ENCODE data around the gene PPIB. TPM values are rescaled to one million over a fixed set of nuclear protein-coding genes. Genes with fewer than 3 reads are reported as not detected.
A peak's percentile ranks its signal among the peaks of the same experiment; 100 is the strongest.

The PPIB gene
- total and polyA plus RNA-seq, 2 experiments from 2014 or later, result 398 to 870 TPM

DNA sequence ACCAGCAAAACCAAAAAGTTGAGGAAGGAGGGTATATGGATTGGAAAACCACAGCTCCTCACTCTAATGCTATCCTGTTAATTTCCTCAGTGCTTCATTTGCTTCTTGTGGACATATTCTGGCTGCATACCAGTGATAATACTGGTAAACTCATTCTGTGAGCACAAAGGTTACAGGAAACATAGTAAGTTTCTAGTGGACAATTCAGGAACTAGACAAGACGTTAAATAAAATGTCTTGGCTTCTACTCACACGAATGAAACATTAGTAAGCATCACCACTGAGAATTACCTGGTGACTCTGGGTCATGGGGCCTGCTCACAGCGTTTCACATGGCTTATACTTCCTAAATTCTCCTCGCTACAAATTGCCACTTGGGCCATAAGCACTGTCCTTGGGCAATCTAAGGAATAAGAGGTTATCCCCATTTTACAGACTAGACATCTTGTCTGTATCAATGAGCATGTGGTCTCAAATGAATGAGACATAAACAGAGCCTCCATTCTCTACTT lies 20.1 kb upstream of the PPIB start:
- no peak for DNase-seq (ENCODE audit: low spot score)
- no peak overlapping the region for H3K4me2 ChIP-seq
- H2AFZ ChIP-seq, result no peak overlapping the region
- H3K4me1 Mint-ChIP-seq, result no peaks in the 10 kb centered on the region
- peaks cover 7% of the 10 kb centered on the region; the same call in 2 of the 3 replicates for H3K36me3 Mint-ChIP-seq (ENCODE audit: low read depth)
- H3K27ac ChIP-seq (ENCODE audit: low read depth), result 0 out of 2 replicates have a peak overlapping the region, but pooled peaks have one; percentile 21
- no peaks in the 10 kb centered on the region for H3K27me3 Mint-ChIP-seq (ENCODE audit: insufficient read depth, low read depth, poor library complexity)
- no peak for ATAC-seq
- TF ChIP-seq POLR2AphosphoS5 (IDR thresholded peaks at IDR 0.05; ENCODE audit: low read depth) (no peak), EZH2phosphoT487 (IDR thresholded peaks at IDR 0.05; ENCODE audit: unreplicated experiment) (no peak), NANOG (IDR thresholded peaks at IDR 0.05; ENCODE audit: borderline replicate concordance) (no peak), STAT1 (IDR thresholded peaks at IDR 0.05; ENCODE audit: unreplicated experiment) (no peak), JUNB (IDR thresholded peaks at IDR 0.05; ENCODE audit: unreplicated experiment) (no peak), ZNF114 (CRISPR knock-in tag; IDR thresholded peaks at IDR 0.05) (no peak), EZH2 (IDR thresholded peaks at IDR 0.05; ENCODE audit: low read depth, unreplicated experiment) (no peak), ZNF331 (CRISPR knock-in tag; IDR thresholded peaks at IDR 0.05; ENCODE audit: low read depth) (no peak), CREB1 (CRISPR knock-in tag; IDR thresholded peaks at IDR 0.05; ENCODE audit: low read depth) (no peak)
- TF ChIP-seq, protein P1, sequence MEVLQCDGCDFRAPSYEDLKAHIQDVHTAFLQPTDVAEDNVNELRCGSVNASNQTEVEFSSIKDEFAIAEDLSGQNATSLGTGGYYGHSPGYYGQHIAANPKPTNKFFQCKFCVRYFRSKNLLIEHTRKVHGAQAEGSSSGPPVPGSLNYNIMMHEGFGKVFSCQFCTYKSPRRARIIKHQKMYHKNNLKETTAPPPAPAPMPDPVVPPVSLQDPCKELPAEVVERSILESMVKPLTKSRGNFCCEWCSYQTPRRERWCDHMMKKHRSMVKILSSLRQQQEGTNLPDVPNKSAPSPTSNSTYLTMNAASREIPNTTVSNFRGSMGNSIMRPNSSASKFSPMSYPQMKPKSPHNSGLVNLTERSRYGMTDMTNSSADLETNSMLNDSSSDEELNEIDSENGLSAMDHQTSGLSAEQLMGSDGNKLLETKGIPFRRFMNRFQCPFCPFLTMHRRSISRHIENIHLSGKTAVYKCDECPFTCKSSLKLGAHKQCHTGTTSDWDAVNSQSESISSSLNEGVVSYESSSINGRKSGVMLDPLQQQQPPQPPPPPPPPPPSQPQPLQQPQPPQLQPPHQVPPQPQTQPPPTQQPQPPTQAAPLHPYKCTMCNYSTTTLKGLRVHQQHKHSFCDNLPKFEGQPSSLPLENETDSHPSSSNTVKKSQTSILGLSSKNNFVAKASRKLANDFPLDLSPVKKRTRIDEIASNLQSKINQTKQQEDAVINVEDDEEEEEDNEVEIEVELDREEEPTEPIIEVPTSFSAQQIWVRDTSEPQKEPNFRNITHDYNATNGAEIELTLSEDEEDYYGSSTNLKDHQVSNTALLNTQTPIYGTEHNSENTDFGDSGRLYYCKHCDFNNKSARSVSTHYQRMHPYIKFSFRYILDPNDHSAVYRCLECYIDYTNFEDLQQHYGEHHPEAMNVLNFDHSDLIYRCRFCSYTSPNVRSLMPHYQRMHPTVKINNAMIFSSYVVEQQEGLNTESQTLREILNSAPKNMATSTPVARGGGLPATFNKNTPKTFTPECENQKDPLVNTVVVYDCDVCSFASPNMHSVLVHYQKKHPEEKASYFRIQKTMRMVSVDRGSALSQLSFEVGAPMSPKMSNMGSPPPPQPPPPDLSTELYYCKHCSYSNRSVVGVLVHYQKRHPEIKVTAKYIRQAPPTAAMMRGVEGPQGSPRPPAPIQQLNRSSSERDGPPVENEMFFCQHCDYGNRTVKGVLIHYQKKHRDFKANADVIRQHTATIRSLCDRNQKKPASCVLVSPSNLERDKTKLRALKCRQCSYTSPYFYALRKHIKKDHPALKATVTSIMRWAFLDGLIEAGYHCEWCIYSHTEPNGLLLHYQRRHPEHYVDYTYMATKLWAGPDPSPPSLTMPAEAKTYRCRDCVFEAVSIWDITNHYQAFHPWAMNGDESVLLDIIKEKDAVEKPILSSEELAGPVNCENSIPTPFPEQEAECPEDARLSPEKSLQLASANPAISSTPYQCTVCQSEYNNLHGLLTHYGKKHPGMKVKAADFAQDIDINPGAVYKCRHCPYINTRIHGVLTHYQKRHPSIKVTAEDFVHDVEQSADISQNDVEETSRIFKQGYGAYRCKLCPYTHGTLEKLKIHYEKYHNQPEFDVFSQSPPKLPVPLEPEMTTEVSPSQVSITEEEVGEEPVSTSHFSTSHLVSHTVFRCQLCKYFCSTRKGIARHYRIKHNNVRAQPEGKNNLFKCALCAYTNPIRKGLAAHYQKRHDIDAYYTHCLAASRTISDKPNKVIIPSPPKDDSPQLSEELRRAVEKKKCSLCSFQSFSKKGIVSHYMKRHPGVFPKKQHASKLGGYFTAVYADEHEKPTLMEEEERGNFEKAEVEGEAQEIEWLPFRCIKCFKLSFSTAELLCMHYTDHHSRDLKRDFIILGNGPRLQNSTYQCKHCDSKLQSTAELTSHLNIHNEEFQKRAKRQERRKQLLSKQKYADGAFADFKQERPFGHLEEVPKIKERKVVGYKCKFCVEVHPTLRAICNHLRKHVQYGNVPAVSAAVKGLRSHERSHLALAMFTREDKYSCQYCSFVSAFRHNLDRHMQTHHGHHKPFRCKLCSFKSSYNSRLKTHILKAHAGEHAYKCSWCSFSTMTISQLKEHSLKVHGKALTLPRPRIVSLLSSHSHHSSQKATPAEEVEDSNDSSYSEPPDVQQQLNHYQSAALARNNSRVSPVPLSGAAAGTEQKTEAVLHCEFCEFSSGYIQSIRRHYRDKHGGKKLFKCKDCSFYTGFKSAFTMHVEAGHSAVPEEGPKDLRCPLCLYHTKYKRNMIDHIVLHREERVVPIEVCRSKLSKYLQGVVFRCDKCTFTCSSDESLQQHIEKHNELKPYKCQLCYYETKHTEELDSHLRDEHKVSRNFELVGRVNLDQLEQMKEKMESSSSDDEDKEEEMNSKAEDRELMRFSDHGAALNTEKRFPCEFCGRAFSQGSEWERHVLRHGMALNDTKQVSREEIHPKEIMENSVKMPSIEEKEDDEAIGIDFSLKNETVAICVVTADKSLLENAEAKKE (CRISPR knock-in tag; IDR thresholded peaks at IDR 0.05), result no peak
- TF ChIP-seq, protein P2, sequence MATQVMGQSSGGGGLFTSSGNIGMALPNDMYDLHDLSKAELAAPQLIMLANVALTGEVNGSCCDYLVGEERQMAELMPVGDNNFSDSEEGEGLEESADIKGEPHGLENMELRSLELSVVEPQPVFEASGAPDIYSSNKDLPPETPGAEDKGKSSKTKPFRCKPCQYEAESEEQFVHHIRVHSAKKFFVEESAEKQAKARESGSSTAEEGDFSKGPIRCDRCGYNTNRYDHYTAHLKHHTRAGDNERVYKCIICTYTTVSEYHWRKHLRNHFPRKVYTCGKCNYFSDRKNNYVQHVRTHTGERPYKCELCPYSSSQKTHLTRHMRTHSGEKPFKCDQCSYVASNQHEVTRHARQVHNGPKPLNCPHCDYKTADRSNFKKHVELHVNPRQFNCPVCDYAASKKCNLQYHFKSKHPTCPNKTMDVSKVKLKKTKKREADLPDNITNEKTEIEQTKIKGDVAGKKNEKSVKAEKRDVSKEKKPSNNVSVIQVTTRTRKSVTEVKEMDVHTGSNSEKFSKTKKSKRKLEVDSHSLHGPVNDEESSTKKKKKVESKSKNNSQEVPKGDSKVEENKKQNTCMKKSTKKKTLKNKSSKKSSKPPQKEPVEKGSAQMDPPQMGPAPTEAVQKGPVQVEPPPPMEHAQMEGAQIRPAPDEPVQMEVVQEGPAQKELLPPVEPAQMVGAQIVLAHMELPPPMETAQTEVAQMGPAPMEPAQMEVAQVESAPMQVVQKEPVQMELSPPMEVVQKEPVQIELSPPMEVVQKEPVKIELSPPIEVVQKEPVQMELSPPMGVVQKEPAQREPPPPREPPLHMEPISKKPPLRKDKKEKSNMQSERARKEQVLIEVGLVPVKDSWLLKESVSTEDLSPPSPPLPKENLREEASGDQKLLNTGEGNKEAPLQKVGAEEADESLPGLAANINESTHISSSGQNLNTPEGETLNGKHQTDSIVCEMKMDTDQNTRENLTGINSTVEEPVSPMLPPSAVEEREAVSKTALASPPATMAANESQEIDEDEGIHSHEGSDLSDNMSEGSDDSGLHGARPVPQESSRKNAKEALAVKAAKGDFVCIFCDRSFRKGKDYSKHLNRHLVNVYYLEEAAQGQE (IDR thresholded peaks at IDR 0.05; ENCODE audit: unreplicated experiment), result no peak
- TF ChIP-seq, protein P3, sequence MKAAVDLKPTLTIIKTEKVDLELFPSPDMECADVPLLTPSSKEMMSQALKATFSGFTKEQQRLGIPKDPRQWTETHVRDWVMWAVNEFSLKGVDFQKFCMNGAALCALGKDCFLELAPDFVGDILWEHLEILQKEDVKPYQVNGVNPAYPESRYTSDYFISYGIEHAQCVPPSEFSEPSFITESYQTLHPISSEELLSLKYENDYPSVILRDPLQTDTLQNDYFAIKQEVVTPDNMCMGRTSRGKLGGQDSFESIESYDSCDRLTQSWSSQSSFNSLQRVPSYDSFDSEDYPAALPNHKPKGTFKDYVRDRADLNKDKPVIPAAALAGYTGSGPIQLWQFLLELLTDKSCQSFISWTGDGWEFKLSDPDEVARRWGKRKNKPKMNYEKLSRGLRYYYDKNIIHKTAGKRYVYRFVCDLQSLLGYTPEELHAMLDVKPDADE (IDR thresholded peaks at IDR 0.05), result no peak
- TF ChIP-seq, protein P4, sequence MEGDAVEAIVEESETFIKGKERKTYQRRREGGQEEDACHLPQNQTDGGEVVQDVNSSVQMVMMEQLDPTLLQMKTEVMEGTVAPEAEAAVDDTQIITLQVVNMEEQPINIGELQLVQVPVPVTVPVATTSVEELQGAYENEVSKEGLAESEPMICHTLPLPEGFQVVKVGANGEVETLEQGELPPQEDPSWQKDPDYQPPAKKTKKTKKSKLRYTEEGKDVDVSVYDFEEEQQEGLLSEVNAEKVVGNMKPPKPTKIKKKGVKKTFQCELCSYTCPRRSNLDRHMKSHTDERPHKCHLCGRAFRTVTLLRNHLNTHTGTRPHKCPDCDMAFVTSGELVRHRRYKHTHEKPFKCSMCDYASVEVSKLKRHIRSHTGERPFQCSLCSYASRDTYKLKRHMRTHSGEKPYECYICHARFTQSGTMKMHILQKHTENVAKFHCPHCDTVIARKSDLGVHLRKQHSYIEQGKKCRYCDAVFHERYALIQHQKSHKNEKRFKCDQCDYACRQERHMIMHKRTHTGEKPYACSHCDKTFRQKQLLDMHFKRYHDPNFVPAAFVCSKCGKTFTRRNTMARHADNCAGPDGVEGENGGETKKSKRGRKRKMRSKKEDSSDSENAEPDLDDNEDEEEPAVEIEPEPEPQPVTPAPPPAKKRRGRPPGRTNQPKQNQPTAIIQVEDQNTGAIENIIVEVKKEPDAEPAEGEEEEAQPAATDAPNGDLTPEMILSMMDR (conservative IDR thresholded peaks at IDR 0.05; ENCODE audit: low read depth in 2 of 2), result no peak
- H3K27ac Mint-ChIP-seq, result no peak overlapping the region
- H3K9me2 ChIP-seq (ENCODE audit: insufficient read depth), result no peaks in the 10 kb centered on the region
- H3K4me3 ChIP-seq, result no peak overlapping the region
- H3F3A ChIP-seq (replicated peaks; ENCODE audit: low read depth), result 0 out of 2 replicates have a peak, but pooled peaks cover 3% of the 10 kb centered on the region
- H3K79me2 ChIP-seq (replicated peaks; ENCODE audit: insufficient read depth), result no peaks in the 10 kb centered on the region
- H3K4me3 Mint-ChIP-seq, result no peak overlapping the region
- H3K4me1 ChIP-seq (ENCODE audit: insufficient read depth), result no peaks in the 10 kb centered on the region
- H3K27me3 ChIP-seq (ENCODE audit: insufficient read depth), result no peaks in the 10 kb centered on the region
- no peaks in the 10 kb centered on the region for H3K9me3 Mint-ChIP-seq
- H4K20me1 ChIP-seq (replicated peaks; ENCODE audit: insufficient read depth), result no peaks in the 10 kb centered on the region; the same call in 1 of the 2 replicates
- H3K36me3 ChIP-seq (ENCODE audit: insufficient read depth), result no peaks in the 10 kb centered on the region
